HepG2 (cell line): ENCODE measurements around the gene TLN1. TPM values are rescaled to one million over a fixed set of nuclear protein-coding genes. Genes with fewer than 3 reads are reported as not detected.

Experiments
- TBL1XR1 ChIP-seq: fragments of 150-350 bp; IDR thresholded peaks from 2 replicates; pipeline ENCODE4 v1.6.1; 2014; ENCODE audit warnings: borderline replicate concordance, low read length; ENCODE audit not compliant: partially characterized antibody
- microRNA-seq: library from miRNA; unstranded; fragments of <30 nt; microRNA quantifications from one replicate; pipeline ENCODE4, GENCODE V29; 2020
- polyA plus RNA-seq, 8 experiments: library from polyadenylated mRNA; depleted of rRNA in 3 of 8; stranded (reverse) in 7 of 8; unstranded in 1 of 8; fragments of >200 nt; fragmentation: Illumina TruSeq in 4 of 8; extraction: Trizol in 4 of 8; gene quantifications; 2 replicates each; pipeline versions ENCODE4 v1.2.1 to v1.2.3, GENCODE V29; 2011 to 2016; ENCODE audit warnings: low read depth in 4 of 8, missing spikeins in 1 of 8, mixed read lengths in 1 of 8; ENCODE audit not compliant: insufficient read depth in 1 of 8
- small RNA-seq, 3 experiments: library from RNA; depleted of rRNA; stranded (forward); fragments of <200 nt; gene quantifications; one replicate each; pipeline ENCODE3, GENCODE V24; 2012; ENCODE audit warnings: low read depth in 2 of 3, low replicate concordance in 1 of 3; ENCODE audit not compliant: insufficient read length in 3 of 3, insufficient read depth in 2 of 3
- total RNA-seq, 5 experiments: library from RNA; depleted of rRNA; stranded (reverse); fragments of >200 nt; fragmentation: Illumina TruSeq; extraction: Trizol; gene quantifications; 2 replicates each; pipeline ENCODE4 v1.2.3, GENCODE V29; 2016; ENCODE audit warnings: low read depth in 1 of 5
- TF ChIP-seq, protein P1 (sequence below): sonication (generic); formaldehyde crosslinking; IDR thresholded peaks from one replicate; pipeline ENCODE4 v1.5.1; 2020; ENCODE audit warnings: mild to moderate bottlenecking, missing genetic modification reagents; ENCODE audit errors: not compliant biosample characterization

Gene TLN1
- total and polyA plus RNA-seq, 2 of the 13 experiments (the other 11 are each of a cell fraction or from before 2014, with no cell fraction given), result 35.2 to 51.8 TPM

DNA sequence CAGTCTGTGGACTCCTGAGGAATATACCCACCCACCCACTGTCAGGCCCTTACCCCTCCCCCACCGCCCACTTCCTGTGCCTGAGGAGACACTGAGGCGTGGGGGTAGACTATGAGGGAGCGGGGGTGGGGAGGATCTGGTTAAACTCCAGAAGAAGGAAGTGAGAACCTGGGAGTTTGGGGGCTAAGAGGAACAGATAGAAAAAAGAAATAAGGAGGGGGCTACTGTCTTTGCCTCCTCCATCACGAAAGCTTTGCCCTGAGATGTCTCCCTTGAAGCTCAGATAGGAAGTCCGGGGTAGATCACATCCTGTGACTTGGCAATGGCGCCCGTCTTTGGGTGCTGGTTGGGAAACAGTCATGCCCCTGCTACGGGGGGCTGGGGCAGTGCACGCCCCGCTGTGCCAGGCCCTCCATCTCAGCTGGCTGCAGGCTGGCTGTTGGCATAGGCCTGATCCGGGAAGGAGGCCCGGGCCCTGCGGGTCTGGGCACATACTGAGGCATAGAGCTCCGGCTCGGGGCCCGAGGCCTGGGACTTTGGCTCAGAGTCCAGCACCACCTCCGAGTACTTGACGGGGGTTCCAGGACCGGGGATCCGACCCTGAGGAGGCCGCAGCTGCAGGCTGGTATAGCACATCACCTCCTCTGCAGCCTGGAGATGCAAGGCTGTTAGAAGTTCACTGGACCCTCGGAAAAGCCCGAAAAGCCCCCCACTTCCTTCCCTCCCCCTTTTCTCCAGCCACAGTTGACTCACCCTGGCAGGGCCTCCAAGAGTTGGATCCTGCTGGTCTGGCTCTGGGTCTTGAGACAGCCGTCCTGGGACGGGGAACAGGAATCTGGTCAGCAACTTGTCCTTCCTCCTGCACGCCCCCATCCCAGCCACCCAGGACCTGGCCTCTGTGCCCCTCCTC is 82.3 kb downstream of the TLN1 start (continued):
- TF ChIP-seq, protein P1, sequence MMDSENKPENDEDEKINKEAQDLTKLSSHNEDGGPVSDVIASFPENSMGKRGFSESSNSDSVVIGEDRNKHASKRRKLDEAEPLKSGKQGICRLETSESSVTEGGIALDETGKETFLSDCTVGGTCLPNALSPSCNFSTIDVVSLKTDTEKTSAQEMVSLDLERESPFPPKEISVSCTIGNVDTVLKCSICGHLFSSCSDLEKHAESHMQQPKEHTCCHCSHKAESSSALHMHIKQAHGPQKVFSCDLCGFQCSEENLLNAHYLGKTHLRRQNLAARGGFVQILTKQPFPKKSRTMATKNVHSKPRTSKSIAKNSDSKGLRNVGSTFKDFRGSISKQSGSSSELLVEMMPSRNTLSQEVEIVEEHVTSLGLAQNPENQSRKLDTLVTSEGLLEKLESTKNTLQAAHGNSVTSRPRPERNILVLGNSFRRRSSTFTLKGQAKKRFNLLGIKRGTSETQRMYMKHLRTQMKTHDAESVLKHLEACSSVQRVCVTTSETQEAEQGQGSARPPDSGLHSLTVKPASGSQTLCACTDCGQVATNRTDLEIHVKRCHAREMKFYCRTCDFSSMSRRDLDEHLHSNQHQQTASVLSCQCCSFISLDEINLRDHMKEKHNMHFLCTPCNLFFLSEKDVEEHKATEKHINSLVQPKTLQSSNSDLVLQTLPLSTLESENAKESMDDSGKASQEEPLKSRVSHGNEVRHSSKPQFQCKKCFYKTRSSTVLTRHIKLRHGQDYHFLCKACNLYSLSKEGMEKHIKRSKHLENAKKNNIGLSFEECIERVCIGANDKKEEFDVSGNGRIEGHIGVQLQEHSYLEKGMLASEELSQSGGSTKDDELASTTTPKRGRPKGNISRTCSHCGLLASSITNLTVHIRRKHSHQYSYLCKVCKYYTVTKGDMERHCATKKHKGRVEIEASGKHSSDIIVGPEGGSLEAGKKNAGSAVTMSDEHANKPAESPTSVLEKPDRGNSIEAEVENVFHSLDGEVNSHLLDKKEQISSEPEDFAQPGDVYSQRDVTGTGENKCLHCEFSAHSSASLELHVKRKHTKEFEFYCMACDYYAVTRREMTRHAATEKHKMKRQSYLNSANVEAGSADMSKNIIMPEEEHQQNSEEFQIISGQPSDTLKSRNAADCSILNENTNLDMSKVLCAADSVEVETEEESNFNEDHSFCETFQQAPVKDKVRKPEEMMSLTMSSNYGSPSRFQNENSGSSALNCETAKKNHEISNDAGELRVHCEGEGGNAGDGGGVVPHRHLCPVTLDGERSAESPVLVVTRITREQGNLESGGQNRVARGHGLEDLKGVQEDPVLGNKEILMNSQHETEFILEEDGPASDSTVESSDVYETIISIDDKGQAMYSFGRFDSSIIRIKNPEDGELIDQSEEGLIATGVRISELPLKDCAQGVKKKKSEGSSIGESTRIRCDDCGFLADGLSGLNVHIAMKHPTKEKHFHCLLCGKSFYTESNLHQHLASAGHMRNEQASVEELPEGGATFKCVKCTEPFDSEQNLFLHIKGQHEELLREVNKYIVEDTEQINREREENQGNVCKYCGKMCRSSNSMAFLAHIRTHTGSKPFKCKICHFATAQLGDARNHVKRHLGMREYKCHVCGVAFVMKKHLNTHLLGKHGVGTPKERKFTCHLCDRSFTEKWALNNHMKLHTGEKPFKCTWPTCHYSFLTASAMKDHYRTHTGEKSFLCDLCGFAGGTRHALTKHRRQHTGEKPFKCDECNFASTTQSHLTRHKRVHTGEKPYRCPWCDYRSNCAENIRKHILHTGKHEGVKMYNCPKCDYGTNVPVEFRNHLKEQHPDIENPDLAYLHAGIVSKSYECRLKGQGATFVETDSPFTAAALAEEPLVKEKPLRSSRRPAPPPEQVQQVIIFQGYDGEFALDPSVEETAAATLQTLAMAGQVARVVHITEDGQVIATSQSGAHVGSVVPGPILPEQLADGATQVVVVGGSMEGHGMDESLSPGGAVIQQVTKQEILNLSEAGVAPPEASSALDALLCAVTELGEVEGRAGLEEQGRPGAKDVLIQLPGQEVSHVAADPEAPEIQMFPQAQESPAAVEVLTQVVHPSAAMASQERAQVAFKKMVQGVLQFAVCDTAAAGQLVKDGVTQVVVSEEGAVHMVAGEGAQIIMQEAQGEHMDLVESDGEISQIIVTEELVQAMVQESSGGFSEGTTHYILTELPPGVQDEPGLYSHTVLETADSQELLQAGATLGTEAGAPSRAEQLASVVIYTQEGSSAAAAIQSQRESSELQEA, result no peak
- TF ChIP-seq TBL1XR1, result no peak

Small RNA genes within 50 kb of the gene (microRNA-seq; reads per million reads assigned to microRNA genes)
- gene MIR6852 (not detected), gene MIR6853 (0.51 reads per million)

Small RNA genes within 50 kb of the gene (small RNA-seq; reads per million reads assigned to genes)
- gene MIR6853 (0 to 0.97 (median 0.65) reads per million in 3 experiments), gene RMRP (0 reads per million in 3 experiments), gene RN7SL22P (0 reads per million in 3 experiments)

Other genes with a start within 250 kb of the TLN1 start
- gene RUSC2, start 242.1 kb downstream of the TLN1 start, total RNA-seq (2016; rRNA removed; fragmentation: Illumina TruSeq; extraction: Trizol), result 2.3 and 3.3 TPM in 2 replicates
- gene RUSC2, start 242.1 kb downstream of the TLN1 start, polyA plus RNA-seq (2011; rRNA removed), result 2.8 and 3.7 TPM in 2 replicates
- 3.1 and 7.3 TPM in 2 replicates for gene TESK1, start 126.9 kb downstream of the TLN1 start, total RNA-seq (2016; rRNA removed; fragmentation: Illumina TruSeq; extraction: Trizol)
- gene TESK1, start 126.9 kb downstream of the TLN1 start, polyA plus RNA-seq (2011; rRNA removed), result 13.6 and 17.7 TPM in 2 replicates
- gene CD72, start 113.8 kb downstream of the TLN1 start, total RNA-seq (2016; rRNA removed; fragmentation: Illumina TruSeq; extraction: Trizol), result 0.18 TPM in 1 of 2 replicates, not detected in the other
- gene CD72, start 113.8 kb downstream of the TLN1 start, polyA plus RNA-seq (2011; rRNA removed), result 0.82 and 1.1 TPM in 2 replicates
- 0.09 and 0.24 TPM in 2 replicates for gene SIT1, start 81.3 kb downstream of the TLN1 start, total RNA-seq (2016; rRNA removed; fragmentation: Illumina TruSeq; extraction: Trizol)
- gene SIT1, start 81.3 kb downstream of the TLN1 start, polyA plus RNA-seq (2011; rRNA removed), result 5.0 and 6.7 TPM in 2 replicates
- 1,047 and 4,025 TPM in 2 replicates for gene RMRP, start 74.2 kb downstream of the TLN1 start, total RNA-seq (2016; rRNA removed; fragmentation: Illumina TruSeq; extraction: Trizol)
- 36.7 and 51.4 TPM in 2 replicates for gene RMRP, start 74.2 kb downstream of the TLN1 start, polyA plus RNA-seq (2011; rRNA removed)
- 4.1 and 7.1 TPM in 2 replicates for gene CCDC107, start 73.9 kb downstream of the TLN1 start, total RNA-seq (2016; rRNA removed; fragmentation: Illumina TruSeq; extraction: Trizol)
- 15.2 and 17.4 TPM in 2 replicates for gene CCDC107, start 73.9 kb downstream of the TLN1 start, polyA plus RNA-seq (2011; rRNA removed)
- 10.4 and 11.2 TPM in 2 replicates for gene ARHGEF39, start 67.0 kb downstream of the TLN1 start, total RNA-seq (2016; rRNA removed; fragmentation: Illumina TruSeq; extraction: Trizol)
- 8.0 and 12.3 TPM in 2 replicates for gene ARHGEF39, start 67.0 kb downstream of the TLN1 start, polyA plus RNA-seq (2011; rRNA removed)
- gene CA9, start 58.3 kb downstream of the TLN1 start, total RNA-seq (2016; rRNA removed; fragmentation: Illumina TruSeq; extraction: Trizol), result 0.13 TPM in 1 of 2 replicates, not detected in the other
- gene CA9, start 58.3 kb downstream of the TLN1 start, polyA plus RNA-seq (2011; rRNA removed), result 118 and 152 TPM in 2 replicates
- gene TPM2, start 42.3 kb downstream of the TLN1 start, total RNA-seq (2016; rRNA removed; fragmentation: Illumina TruSeq; extraction: Trizol), result 0.20 and 3.1 TPM in 2 replicates
- gene TPM2, start 42.3 kb downstream of the TLN1 start, polyA plus RNA-seq (2011; rRNA removed), result 10.7 and 11.4 TPM in 2 replicates
- gene CREB3, start 471 bp upstream of the TLN1 start, total RNA-seq (2016; rRNA removed; fragmentation: Illumina TruSeq; extraction: Trizol), result 32.2 and 34.2 TPM in 2 replicates
- 11.1 and 13.5 TPM in 2 replicates for gene CREB3, start 471 bp upstream of the TLN1 start, polyA plus RNA-seq (2011; rRNA removed)
- 24.4 and 37.5 TPM in 2 replicates for gene GBA2, start 17.0 kb upstream of the TLN1 start, total RNA-seq (2016; rRNA removed; fragmentation: Illumina TruSeq; extraction: Trizol)
- gene GBA2, start 17.0 kb upstream of the TLN1 start, polyA plus RNA-seq (2011; rRNA removed), result 86.1 and 96.9 TPM in 2 replicates
- 12.6 and 12.7 TPM in 2 replicates for gene RGP1, start 17.1 kb upstream of the TLN1 start, total RNA-seq (2016; rRNA removed; fragmentation: Illumina TruSeq; extraction: Trizol)
- 18.7 and 21.0 TPM in 2 replicates for gene RGP1, start 17.1 kb upstream of the TLN1 start, polyA plus RNA-seq (2011; rRNA removed)
- 0.24 and 0.49 TPM in 2 replicates for gene MSMP, start 22.1 kb upstream of the TLN1 start, total RNA-seq (2016; rRNA removed; fragmentation: Illumina TruSeq; extraction: Trizol)
- 0.34 and 0.46 TPM in 2 replicates for gene MSMP, start 22.1 kb upstream of the TLN1 start, polyA plus RNA-seq (2011; rRNA removed)
- gene NPR2, start 59.4 kb upstream of the TLN1 start, total RNA-seq (2016; rRNA removed; fragmentation: Illumina TruSeq; extraction: Trizol), result 4.6 and 7.4 TPM in 2 replicates
- gene NPR2, start 59.4 kb upstream of the TLN1 start, polyA plus RNA-seq (2011; rRNA removed), result 9.3 and 9.4 TPM in 2 replicates
- 0.27 TPM in 1 of 2 replicates, not detected in the other for gene SPAG8, start 80.1 kb upstream of the TLN1 start, total RNA-seq (2016; rRNA removed; fragmentation: Illumina TruSeq; extraction: Trizol)
- 0.18 and 0.22 TPM in 2 replicates for gene SPAG8, start 80.1 kb upstream of the TLN1 start, polyA plus RNA-seq (2011; rRNA removed)
- gene HINT2, start 82.8 kb upstream of the TLN1 start, total RNA-seq (2016; rRNA removed; fragmentation: Illumina TruSeq; extraction: Trizol), result 51.4 and 56.2 TPM in 2 replicates
- 37.9 and 41.5 TPM in 2 replicates for gene HINT2, start 82.8 kb upstream of the TLN1 start, polyA plus RNA-seq (2011; rRNA removed)
- not detected in 2 replicates for gene FAM221B, start 96.5 kb upstream of the TLN1 start, total RNA-seq (2016; rRNA removed; fragmentation: Illumina TruSeq; extraction: Trizol)
- gene FAM221B, start 96.5 kb upstream of the TLN1 start, polyA plus RNA-seq (2011; rRNA removed), result not detected in 2 replicates
- 1.5 and 2.1 TPM in 2 replicates for gene TMEM8B, start 97.0 kb upstream of the TLN1 start, total RNA-seq (2016; rRNA removed; fragmentation: Illumina TruSeq; extraction: Trizol)
- gene TMEM8B, start 97.0 kb upstream of the TLN1 start, polyA plus RNA-seq (2011; rRNA removed), result 2.7 and 3.9 TPM in 2 replicates
- gene OR13J1, start 138.2 kb upstream of the TLN1 start, total RNA-seq (2016; rRNA removed; fragmentation: Illumina TruSeq; extraction: Trizol), result not detected in 2 replicates
- not detected in 2 replicates for gene OR13J1, start 138.2 kb upstream of the TLN1 start, polyA plus RNA-seq (2011; rRNA removed)
- not detected in 2 replicates for gene HRCT1, start 174.0 kb upstream of the TLN1 start, total RNA-seq (2016; rRNA removed; fragmentation: Illumina TruSeq; extraction: Trizol)
- 0.13 and 0.44 TPM in 2 replicates for gene HRCT1, start 174.0 kb upstream of the TLN1 start, polyA plus RNA-seq (2011; rRNA removed)
- gene SPAAR, start 177.3 kb upstream of the TLN1 start, total RNA-seq (2016; rRNA removed; fragmentation: Illumina TruSeq; extraction: Trizol), result 0.07 TPM in 1 of 2 replicates, not detected in the other
- not detected in 2 replicates for gene SPAAR, start 177.3 kb upstream of the TLN1 start, polyA plus RNA-seq (2011; rRNA removed)
- not detected in 2 replicates for gene OR2S2, start 226.0 kb upstream of the TLN1 start, total RNA-seq (2016; rRNA removed; fragmentation: Illumina TruSeq; extraction: Trizol)
- not detected in 2 replicates for gene OR2S2, start 226.0 kb upstream of the TLN1 start, polyA plus RNA-seq (2011; rRNA removed)